ENCODE results near the gene GYPB.

DNA sequence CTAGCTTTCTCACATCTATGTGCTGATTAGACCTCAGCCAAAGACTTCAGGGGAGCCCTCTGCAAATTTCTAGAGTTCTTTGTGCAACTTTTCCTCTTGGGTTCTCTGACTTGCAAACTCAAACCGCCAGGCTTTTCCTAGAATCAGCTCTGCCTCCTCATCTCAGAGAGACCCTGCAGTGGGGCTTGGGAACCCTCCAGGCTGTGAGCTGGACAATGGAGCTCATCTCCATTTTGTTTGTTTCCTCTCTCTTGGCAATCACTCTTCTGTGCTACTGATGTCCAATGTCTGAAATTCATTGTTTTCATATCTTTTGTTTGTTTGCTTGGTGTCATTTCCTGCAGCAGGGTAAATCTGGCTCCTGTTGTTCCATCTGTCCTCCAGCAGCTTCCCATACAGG is 33.0 kb downstream of the GYPB start:
- TF ChIP-seq SPI1 (IDR thresholded peaks at IDR 0.05; ENCODE audit: low read depth, low read length): no peak
- no peak for TF ChIP-seq POLR2AphosphoS5 (IDR thresholded peaks at IDR 0.05; ENCODE audit: low read depth, low read length)
